ENCODE measurements around the gene CFLAR. TPM values are rescaled to one million over a fixed set of nuclear protein-coding genes. Genes with fewer than 3 reads are reported as not detected.

CFLAR gene
- polyA plus RNA-seq, 1 donor from 2014 or later: 1.6 TPM

DNA sequence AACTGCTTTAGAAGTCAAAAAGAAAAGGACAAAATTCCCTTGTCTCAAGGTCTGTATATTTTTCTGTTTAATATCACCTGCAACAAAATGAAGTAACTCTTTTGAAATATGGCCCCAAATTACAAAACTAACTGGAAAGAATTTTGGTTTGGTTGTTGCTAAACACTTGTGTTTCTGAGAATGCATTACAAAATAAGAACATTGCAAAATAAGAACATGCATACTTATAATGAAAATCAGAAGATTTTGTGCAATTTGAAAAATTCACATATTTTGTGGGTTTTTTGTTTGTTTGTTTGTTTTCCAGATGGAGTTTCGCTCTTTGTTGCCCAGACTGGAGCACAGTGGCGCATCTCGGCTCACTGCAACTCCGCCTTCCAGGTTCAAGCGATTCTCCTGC is 22.4 kb upstream of the CFLAR start:
- Histone ChIP-seq H3K9ac (ENCODE audit: low read length) (no peak overlapping the region), H3K79me2 (replicated peaks; ENCODE audit: insufficient read depth, low read length) (no peaks in the 10 kb centered on the region), H3K4me3 (ENCODE audit: low read length) (no peak overlapping the region), H3K27me3 (ENCODE audit: insufficient read depth, low read depth, low read length) (no peaks in the 10 kb centered on the region), H3F3A (ENCODE audit: insufficient read depth, low read length, poor library complexity, severe bottlenecking) (no peaks in the 10 kb centered on the region), H3K27ac (ENCODE audit: low read length) (no peak overlapping the region), H3K4me2 (ENCODE audit: low read length) (no peak overlapping the region), H3K9me3 (ENCODE audit: low read length) (no peaks in the 10 kb centered on the region), H2AFZ (ENCODE audit: low read depth, low read length) (no peak overlapping the region), H3K9me2 (ENCODE audit: insufficient read depth, low read length) (no peaks in the 10 kb centered on the region), H3K36me3 (ENCODE audit: insufficient read depth, low read length) (no peaks in the 10 kb centered on the region), H4K20me1 (ENCODE audit: insufficient read depth) (no peaks in the 10 kb centered on the region)
- TF ChIP-seq, protein P1, sequence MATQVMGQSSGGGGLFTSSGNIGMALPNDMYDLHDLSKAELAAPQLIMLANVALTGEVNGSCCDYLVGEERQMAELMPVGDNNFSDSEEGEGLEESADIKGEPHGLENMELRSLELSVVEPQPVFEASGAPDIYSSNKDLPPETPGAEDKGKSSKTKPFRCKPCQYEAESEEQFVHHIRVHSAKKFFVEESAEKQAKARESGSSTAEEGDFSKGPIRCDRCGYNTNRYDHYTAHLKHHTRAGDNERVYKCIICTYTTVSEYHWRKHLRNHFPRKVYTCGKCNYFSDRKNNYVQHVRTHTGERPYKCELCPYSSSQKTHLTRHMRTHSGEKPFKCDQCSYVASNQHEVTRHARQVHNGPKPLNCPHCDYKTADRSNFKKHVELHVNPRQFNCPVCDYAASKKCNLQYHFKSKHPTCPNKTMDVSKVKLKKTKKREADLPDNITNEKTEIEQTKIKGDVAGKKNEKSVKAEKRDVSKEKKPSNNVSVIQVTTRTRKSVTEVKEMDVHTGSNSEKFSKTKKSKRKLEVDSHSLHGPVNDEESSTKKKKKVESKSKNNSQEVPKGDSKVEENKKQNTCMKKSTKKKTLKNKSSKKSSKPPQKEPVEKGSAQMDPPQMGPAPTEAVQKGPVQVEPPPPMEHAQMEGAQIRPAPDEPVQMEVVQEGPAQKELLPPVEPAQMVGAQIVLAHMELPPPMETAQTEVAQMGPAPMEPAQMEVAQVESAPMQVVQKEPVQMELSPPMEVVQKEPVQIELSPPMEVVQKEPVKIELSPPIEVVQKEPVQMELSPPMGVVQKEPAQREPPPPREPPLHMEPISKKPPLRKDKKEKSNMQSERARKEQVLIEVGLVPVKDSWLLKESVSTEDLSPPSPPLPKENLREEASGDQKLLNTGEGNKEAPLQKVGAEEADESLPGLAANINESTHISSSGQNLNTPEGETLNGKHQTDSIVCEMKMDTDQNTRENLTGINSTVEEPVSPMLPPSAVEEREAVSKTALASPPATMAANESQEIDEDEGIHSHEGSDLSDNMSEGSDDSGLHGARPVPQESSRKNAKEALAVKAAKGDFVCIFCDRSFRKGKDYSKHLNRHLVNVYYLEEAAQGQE (IDR thresholded peaks at IDR 0.05; ENCODE audit: borderline replicate concordance): no peak
- TF ChIP-seq SMC3 (conservative IDR thresholded peaks at IDR 0.05; ENCODE audit: poor library complexity) (no peak), MXI1 (conservative IDR thresholded peaks at IDR 0.05; ENCODE audit: poor library complexity, severe bottlenecking) (no peak), TAF1 (IDR thresholded peaks at IDR 0.05; ENCODE audit: low read depth) (no peak)

DNA sequence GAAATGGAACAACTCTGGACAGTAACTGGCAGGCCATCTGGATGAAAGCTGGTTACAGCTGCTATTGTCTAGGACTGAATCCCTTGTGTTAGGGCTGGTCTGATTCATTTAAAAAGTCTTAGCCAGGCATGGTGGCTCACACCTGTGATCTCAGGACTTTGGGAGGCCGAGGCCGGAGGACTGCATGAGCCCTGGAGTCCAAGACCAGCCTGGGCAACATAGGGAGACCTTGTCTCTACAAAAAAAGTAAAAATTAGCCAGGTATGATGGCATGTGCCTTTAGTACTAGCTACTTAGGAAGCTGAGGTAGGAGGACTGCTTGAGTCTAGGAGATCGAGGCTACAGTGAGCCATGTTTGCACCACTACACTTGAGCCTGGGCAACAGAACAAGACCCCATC is 15.5 kb upstream of the CFLAR start:
- TF ChIP-seq EZH2 (IDR thresholded peaks at IDR 0.05; ENCODE audit: borderline replicate concordance, insufficient read depth, low read length, poor library complexity, severe bottlenecking) (no peak), POLR2AphosphoS5 (IDR thresholded peaks at IDR 0.05) (no peak), RAD21 (conservative IDR thresholded peaks at IDR 0.05) (no peak), SMC3 (conservative IDR thresholded peaks at IDR 0.05; ENCODE audit: poor library complexity) (no peak), TAF1 (IDR thresholded peaks at IDR 0.05; ENCODE audit: low read depth) (no peak), EP300 (conservative IDR thresholded peaks at IDR 0.05; ENCODE audit: poor library complexity, severe bottlenecking) (no peak), MXI1 (conservative IDR thresholded peaks at IDR 0.05; ENCODE audit: poor library complexity, severe bottlenecking) (no peak)
- TF ChIP-seq, protein P2, sequence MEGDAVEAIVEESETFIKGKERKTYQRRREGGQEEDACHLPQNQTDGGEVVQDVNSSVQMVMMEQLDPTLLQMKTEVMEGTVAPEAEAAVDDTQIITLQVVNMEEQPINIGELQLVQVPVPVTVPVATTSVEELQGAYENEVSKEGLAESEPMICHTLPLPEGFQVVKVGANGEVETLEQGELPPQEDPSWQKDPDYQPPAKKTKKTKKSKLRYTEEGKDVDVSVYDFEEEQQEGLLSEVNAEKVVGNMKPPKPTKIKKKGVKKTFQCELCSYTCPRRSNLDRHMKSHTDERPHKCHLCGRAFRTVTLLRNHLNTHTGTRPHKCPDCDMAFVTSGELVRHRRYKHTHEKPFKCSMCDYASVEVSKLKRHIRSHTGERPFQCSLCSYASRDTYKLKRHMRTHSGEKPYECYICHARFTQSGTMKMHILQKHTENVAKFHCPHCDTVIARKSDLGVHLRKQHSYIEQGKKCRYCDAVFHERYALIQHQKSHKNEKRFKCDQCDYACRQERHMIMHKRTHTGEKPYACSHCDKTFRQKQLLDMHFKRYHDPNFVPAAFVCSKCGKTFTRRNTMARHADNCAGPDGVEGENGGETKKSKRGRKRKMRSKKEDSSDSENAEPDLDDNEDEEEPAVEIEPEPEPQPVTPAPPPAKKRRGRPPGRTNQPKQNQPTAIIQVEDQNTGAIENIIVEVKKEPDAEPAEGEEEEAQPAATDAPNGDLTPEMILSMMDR (IDR thresholded peaks at IDR 0.05; ENCODE audit: poor library complexity, severe bottlenecking): no peak
- TF ChIP-seq, protein P1 (IDR thresholded peaks at IDR 0.05; ENCODE audit: borderline replicate concordance): no peak
- Histone ChIP-seq H3K27me3 (ENCODE audit: insufficient read depth, low read depth, low read length) (no peaks in the 10 kb centered on the region), H4K20me1 (ENCODE audit: insufficient read depth) (no peaks in the 10 kb centered on the region), H3K4me2 (ENCODE audit: low read length) (no peak overlapping the region), H3K4me3 (ENCODE audit: low read length) (no peak overlapping the region), H3K9me2 (ENCODE audit: insufficient read depth, low read length) (no peaks in the 10 kb centered on the region), H2AFZ (ENCODE audit: low read depth, low read length) (no peak overlapping the region), H3K79me2 (replicated peaks; ENCODE audit: insufficient read depth, low read length) (no peaks in the 10 kb centered on the region), H3K27ac (ENCODE audit: low read length) (no peak overlapping the region), H3K9me3 (ENCODE audit: low read length) (no peaks in the 10 kb centered on the region), H3K9ac (ENCODE audit: low read length) (no peak overlapping the region), H3F3A (ENCODE audit: insufficient read depth, low read length, poor library complexity, severe bottlenecking) (no peaks in the 10 kb centered on the region), H3K36me3 (ENCODE audit: insufficient read depth, low read length) (no peaks in the 10 kb centered on the region)

Measured in neural cell (in vitro differentiated cells).